Germinal center (tissue), 1 donor: Measurements from ENCODE around the gene SMYD2.

Source experiments
- DNase-seq: peaks from one replicate; pipeline ENCODE4 v3.0.0; 2012; ENCODE audit warnings: mixed read lengths, low spot score

Gene SMYD2

GRCh38 chr1:214303141-214303930 lies 22.4 kb downstream of the SMYD2 start:
- DNase-seq: no peak

- DNase-seq: no peak
These were observed 24.3 kb downstream of the SMYD2 start for GRCh38 chr1:214305164-214305751.

- DNase-seq: no peak
These were observed 25.3 kb downstream of the SMYD2 start for GRCh38 chr1:214306269-214306668.

- DNase-seq: no peak
These were observed 29.1 kb downstream of the SMYD2 start for GRCh38 chr1:214310010-214310409.

GRCh38 chr1:214310777-214311690 lies 30.1 kb downstream of the SMYD2 start:
- no peak for DNase-seq

- no peak for DNase-seq
These were observed 31.6 kb downstream of the SMYD2 start for GRCh38 chr1:214312530-214313051.

GRCh38 chr1:214314178-214314843 lies 33.4 kb downstream of the SMYD2 start:
- no peak for DNase-seq

GRCh38 chr1:214316593-214316992 lies 35.6 kb downstream of the SMYD2 start:
- DNase-seq: no peak

- DNase-seq: no peak
These were observed 36.3 kb downstream of the SMYD2 start for GRCh38 chr1:214317300-214317699.

GRCh38 chr1:214317734-214318133 lies 36.8 kb downstream of the SMYD2 start:
- no peak for DNase-seq

- DNase-seq: no peak
These were observed 37.4 kb downstream of the SMYD2 start for GRCh38 chr1:214318356-214318755.

- DNase-seq: no peak
These were observed 38.2 kb downstream of the SMYD2 start for GRCh38 chr1:214318956-214319736.

GRCh38 chr1:214319938-214320337 lies 39.0 kb downstream of the SMYD2 start:
- no peak for DNase-seq

- DNase-seq: no peak
These were observed 40.9 kb downstream of the SMYD2 start for GRCh38 chr1:214321705-214322453.

- DNase-seq: no peak
These were observed 44.2 kb downstream of the SMYD2 start for GRCh38 chr1:214324896-214325800.

- no peak for DNase-seq
These were observed 45.4 kb downstream of the SMYD2 start for GRCh38 chr1:214326406-214326805.

- no peak for DNase-seq
These were observed 46.6 kb downstream of the SMYD2 start for GRCh38 chr1:214327514-214327913.

GRCh38 chr1:214328770-214329469 lies 48.0 kb downstream of the SMYD2 start:
- DNase-seq: peak; percentile 75
